Measurements from ENCODE around the gene ASAP2.

Gene ASAP2

GRCh38 chr2:9236045-9236344, 29.4 kb downstream of the ASAP2 start:
- no peak for TF ChIP-seq CTCF (IDR thresholded peaks at IDR 0.05; ENCODE audit: low read depth, low read length, missing control alignments)
- no peak for DNase-seq (ENCODE audit: extremely low read depth, low read depth)
- H3K4me3 ChIP-seq (replicated peaks; ENCODE audit: low read depth, low read length) = peak overlapping the region; percentile 20; the same call in 1 of the 2 replicates

DNA sequence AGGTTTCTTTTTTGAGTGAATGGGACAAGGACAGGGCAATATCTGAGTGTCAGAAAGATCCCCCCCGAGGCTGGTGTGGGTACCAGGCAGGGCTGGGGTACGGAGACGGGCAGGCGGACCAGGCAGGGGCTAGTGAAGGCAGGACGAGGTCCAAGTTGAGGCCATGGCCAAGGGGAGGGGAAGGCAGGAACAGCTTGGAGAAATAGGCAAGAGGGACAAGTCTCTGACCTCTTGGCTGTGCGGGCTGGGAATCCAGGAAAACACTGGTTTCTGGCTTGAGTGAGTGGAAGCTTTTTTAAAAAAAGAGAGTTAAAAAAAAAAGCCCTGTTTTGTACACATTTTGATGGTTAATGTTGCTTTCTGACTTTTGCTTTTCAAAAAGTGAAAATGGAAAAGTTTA, 30.3 kb downstream of the ASAP2 start:
- no peak for TF ChIP-seq CTCF (IDR thresholded peaks at IDR 0.05; ENCODE audit: low read depth, low read length, missing control alignments)
- DNase-seq (ENCODE audit: extremely low read depth, low read depth) = no peak

DNA sequence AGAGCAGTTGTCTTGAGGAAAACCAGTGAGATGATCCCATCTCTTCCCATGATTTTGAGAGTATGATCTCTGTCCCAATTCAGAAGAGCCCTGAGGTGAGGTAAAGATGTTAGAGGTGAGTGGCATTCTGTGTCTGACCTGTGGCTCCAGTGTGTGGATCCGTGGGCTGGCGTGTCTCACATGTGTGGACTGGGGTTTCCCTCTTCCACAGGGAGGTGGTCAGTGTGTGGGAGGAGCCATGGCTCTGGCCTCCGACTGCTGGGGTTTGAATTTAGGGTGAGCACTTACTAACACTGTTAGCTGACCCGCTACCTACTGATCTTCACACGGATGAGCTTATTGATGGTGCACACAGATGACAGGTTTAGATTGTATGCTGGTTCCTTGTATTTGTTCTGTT, 31.2 kb downstream of the ASAP2 start:
- no peak for TF ChIP-seq CTCF (IDR thresholded peaks at IDR 0.05; ENCODE audit: low read depth, low read length, missing control alignments)
- DNase-seq (ENCODE audit: extremely low read depth, low read depth) = no peak
- H3K4me3 ChIP-seq (replicated peaks; ENCODE audit: low read depth, low read length) = no peak overlapping the region

More for the DNA sequence above, 30.3 kb downstream of the ASAP2 start:
- H3K4me3 ChIP-seq (replicated peaks; ENCODE audit: low read depth, low read length) = no peak overlapping the region

DNA sequence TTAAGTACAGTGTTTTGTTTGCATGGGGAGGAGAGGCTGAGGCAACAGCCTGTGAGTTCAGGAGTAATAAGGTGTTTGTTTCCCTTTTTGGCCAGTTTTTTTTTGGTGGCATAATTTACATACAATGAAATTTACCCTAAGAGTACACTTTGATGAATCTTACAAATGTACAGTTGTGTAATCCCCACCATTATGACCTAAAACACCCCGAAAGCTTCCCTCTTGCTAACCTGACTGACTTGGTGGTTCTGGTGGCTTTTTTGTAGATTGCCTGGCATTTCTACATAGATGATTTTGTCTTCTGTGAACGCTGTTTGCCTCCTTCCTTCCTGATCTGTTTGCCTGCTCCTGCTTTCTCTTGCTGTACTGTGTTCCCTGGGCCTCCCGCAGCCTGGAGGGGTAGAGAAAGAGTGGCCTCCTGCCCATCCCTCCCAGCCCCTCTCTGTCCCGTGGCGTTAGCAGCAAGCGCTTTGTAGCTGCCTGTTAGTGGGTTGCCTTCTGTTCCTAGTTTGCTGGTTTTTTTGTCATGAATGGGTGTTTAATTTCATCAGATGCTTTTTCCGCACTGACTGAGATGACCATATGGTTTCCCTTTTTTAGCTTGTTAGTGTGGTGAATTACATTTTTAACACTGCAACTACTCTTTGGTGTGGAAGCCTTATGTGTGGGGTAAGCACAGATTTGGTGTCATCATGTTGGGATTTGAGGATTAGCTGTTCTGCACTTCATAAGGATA, 32.1 kb downstream of the ASAP2 start:
- DNase-seq (ENCODE audit: extremely low read depth, low read depth) = no peak
- no peak overlapping the region for H3K4me3 ChIP-seq (replicated peaks; ENCODE audit: low read depth, low read length)
- no peak for TF ChIP-seq CTCF (IDR thresholded peaks at IDR 0.05; ENCODE audit: low read depth, low read length, missing control alignments)

GRCh38 chr2:9239616-9240015, 33.0 kb downstream of the ASAP2 start:
- TF ChIP-seq CTCF (IDR thresholded peaks at IDR 0.05; ENCODE audit: low read depth, low read length, missing control alignments) = no peak
- H3K4me3 ChIP-seq (replicated peaks; ENCODE audit: low read depth, low read length) = no peak overlapping the region
- DNase-seq (ENCODE audit: extremely low read depth, low read depth) = no peak

DNA sequence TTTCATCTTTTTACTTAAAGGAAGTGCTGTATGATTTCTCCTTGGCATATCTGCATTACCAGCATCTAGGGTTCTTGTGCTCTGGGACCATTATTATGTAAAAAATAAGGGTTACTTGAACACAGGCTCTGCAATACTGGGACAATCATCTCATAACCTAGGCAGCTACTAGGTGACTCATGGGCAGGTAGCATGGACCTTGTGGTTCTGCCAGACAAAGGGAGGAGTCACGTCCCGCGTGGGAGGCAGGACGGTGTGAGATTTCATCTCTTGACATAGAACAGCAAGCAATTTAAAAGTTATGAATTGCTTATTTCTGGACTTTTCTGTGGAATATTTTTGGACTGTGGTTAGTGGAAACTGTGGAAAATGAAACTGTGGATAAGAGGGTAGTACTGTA, 34.1 kb downstream of the ASAP2 start:
- DNase-seq (ENCODE audit: extremely low read depth, low read depth) = no peak
- no peak for TF ChIP-seq CTCF (IDR thresholded peaks at IDR 0.05; ENCODE audit: low read depth, low read length, missing control alignments)
- no peak overlapping the region for H3K4me3 ChIP-seq (replicated peaks; ENCODE audit: low read depth, low read length)

DNA sequence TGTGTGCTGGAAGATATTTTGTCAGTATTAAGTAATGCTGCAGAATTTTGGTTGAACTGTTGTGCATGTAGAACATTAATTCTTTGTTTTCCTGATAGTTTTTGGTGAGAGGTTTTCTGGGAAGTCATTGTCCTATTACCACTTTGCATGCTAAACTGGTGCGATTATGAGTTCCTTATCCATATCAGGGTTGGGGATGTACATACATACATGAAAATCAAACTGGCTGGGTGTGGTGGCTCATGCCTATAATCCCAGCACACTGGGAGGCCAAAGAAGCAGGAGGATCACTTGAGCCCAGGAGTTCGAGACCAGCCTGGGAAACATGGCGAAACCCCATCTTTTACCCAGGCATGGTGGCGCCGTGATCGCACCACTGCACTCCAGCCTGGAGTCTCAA, 34.6 kb downstream of the ASAP2 start:
- H3K4me3 ChIP-seq (replicated peaks; ENCODE audit: low read depth, low read length) = no peak overlapping the region
- no peak for DNase-seq (ENCODE audit: extremely low read depth, low read depth)
- TF ChIP-seq CTCF (IDR thresholded peaks at IDR 0.05; ENCODE audit: low read depth, low read length, missing control alignments) = no peak

Data from HFF-Myc (cell line).